ENCODE data around the gene NELFCD.
"Not testable (repeated sequence)": the region's sequence is repeated elsewhere in the genome, so short reads cannot be mapped to it uniquely, and the experiment has no call there.

NELFCD gene

DNA sequence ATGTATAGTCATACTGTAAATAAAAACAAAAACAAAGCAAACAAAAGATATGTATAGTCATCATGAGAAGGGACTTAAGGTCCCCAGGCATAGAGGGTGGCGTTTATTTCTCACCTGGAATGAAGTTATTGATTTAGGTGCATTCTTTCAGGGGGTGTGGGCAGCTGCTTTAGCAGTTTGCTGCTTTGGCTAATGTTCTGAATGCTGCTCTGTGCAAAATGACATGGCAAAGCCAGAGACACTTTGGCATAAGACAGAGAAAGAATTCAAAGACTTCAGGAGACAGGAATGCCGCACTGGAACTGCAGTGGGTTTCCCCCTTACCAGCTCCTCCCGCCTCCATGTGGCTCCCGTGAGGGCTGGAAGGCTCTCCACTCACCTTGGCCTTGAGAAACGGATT is 36.4 kb upstream of the NELFCD start:
- no peaks in the 10 kb centered on the region for H3K36me3 ChIP-seq (ENCODE audit: insufficient read depth, insufficient read length, low read length)
- no peak for TF ChIP-seq SUZ12 (IDR thresholded peaks at IDR 0.05; ENCODE audit: extremely low read depth, insufficient read depth, insufficient read length)
- no peak for TF ChIP-seq ZNF274 (IDR thresholded peaks at IDR 0.05; ENCODE audit: low read depth, low read length)
- TF ChIP-seq YY1 (IDR thresholded peaks at IDR 0.05; ENCODE audit: insufficient read depth, insufficient read length), result no peak

DNA sequence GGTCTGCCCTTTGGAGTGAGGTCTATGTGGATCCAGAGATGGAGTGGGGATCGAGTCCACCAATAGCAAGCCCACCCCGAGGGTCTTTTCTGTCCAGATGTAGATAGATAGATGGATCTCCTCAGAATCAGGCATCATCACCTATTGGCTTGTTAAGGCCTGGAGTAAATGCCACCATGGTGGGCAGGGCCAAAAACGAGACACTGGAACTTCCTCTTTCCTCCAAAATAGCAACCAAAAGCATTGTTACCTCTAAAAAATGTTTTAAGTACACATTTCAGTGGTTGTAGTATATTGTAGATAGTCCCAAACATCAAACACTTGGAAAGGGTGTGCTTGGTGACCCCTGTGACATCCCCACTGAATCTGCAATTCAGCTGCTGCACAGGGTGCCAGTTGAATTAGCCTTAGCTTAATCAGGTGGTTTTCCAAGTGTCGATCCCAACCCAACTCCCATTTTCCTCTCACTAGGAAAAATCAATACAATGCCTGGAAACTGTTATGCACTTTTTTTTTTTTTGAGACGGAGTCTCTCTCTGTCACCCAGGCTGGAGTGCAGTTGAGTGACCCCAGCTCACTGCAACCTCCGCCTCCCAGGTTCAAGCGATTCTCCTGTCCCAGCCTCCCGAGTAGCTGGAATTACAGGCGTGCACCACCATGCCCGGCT is 35.0 kb upstream of the NELFCD start:
- Histone ChIP-seq H3K36me3 (ENCODE audit: insufficient read depth, insufficient read length, low read length) (no peaks in the 10 kb centered on the region), H3K9ac (ENCODE audit: insufficient read length, low read depth) (no peak overlapping the region), H3K4me1 (ENCODE audit: insufficient read depth, insufficient read length) (no peaks in the 10 kb centered on the region), H3K4me3 (ENCODE audit: insufficient read length, low read depth) (no peak overlapping the region), H3K27me3 (ENCODE audit: insufficient read depth, insufficient read length) (no peaks in the 10 kb centered on the region), H3K9me3 (ENCODE audit: insufficient read depth, low read length) (no peaks in the 10 kb centered on the region)
- no peak for DNase-seq (ENCODE audit: low read depth, low spot score)
- TF ChIP-seq ZNF274 (IDR thresholded peaks at IDR 0.05; ENCODE audit: low read depth, low read length) (no peak), YY1 (IDR thresholded peaks at IDR 0.05; ENCODE audit: insufficient read depth, insufficient read length) (no peak), SUZ12 (IDR thresholded peaks at IDR 0.05; ENCODE audit: extremely low read depth, insufficient read depth, insufficient read length) (no peak)

More for the DNA sequence above, 36.4 kb upstream of the NELFCD start:
- Histone ChIP-seq H3K9me3 (ENCODE audit: insufficient read depth, low read length) (no peaks in the 10 kb centered on the region), H3K4me3 (ENCODE audit: insufficient read length, low read depth) (no peak overlapping the region), H3K9ac (ENCODE audit: insufficient read length, low read depth) (no peak overlapping the region), H3K4me1 (ENCODE audit: insufficient read depth, insufficient read length) (no peaks in the 10 kb centered on the region), H3K27me3 (ENCODE audit: insufficient read depth, insufficient read length) (no peaks in the 10 kb centered on the region)
- no peak for DNase-seq (ENCODE audit: low read depth, low spot score)

DNA sequence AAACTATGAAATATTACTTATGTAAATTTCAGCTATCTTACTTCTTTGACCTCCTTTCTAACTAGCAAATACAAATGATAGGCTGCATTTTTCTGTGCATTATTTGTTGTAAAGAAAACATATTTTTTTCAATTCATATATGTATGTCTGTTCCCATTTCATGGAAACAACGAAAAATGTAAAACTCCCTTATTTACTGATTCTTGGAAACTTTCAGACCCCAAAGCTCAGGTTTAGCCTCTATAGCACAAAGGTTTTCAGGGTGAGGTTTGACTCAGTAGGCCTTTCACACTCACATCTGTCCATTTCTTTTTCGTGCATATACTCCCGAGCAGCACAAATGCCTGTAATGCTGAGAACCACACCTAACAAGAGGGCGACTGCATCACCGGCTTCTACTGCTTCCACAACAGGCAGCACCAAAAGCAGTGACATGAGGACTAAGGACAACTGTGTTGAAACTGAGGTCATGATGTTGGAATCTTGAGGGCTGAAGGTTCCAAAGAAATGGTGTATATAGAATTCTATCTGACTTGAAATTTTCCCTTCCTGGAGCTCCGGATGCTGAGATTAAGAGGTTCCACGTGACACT is 33.2 kb upstream of the NELFCD start:
- not testable (repeated sequence) for H3K4me1 ChIP-seq (ENCODE audit: insufficient read depth, insufficient read length); DNase-seq (ENCODE audit: low read depth, low spot score); H3K4me3 ChIP-seq (ENCODE audit: insufficient read length, low read depth); H3K27me3 ChIP-seq (ENCODE audit: insufficient read depth, insufficient read length); H3K9me3 ChIP-seq (ENCODE audit: insufficient read depth, low read length); H3K36me3 ChIP-seq (ENCODE audit: insufficient read depth, insufficient read length, low read length); H3K9ac ChIP-seq (ENCODE audit: insufficient read length, low read depth)

DNA sequence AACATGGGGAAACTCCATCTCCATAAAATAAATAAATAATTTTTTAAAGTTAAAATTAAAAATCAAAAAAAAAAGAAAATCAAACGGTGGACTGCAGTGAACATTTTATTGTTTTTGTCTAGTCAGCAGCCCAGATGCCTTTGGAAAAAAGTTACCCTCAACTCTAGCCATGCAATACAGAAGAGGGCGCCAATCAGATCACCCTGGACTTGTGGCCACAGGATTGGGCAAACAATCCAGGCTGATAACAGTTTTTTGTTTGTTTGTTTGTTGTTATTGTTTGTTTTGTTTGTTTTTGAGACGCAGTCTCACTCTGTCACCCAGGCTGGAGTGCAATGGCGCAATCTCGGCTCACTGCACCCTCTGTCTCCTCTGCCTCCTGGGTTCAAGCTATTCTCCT is 30.5 kb upstream of the NELFCD start:
- Histone ChIP-seq H3K27me3 (ENCODE audit: insufficient read depth, insufficient read length) (no peaks in the 10 kb centered on the region), H3K4me3 (ENCODE audit: insufficient read length, low read depth) (no peak overlapping the region), H3K4me1 (ENCODE audit: insufficient read depth, insufficient read length) (no peaks in the 10 kb centered on the region), H3K9me3 (ENCODE audit: insufficient read depth, low read length) (no peaks in the 10 kb centered on the region), H3K9ac (ENCODE audit: insufficient read length, low read depth) (no peak overlapping the region), H3K36me3 (ENCODE audit: insufficient read depth, insufficient read length, low read length) (no peaks in the 10 kb centered on the region)
- no peak for TF ChIP-seq ZNF274 (IDR thresholded peaks at IDR 0.05; ENCODE audit: low read depth, low read length)
- no peak for TF ChIP-seq YY1 (IDR thresholded peaks at IDR 0.05; ENCODE audit: insufficient read depth, insufficient read length)
- TF ChIP-seq SUZ12 (IDR thresholded peaks at IDR 0.05; ENCODE audit: extremely low read depth, insufficient read depth, insufficient read length), result no peak
- DNase-seq (ENCODE audit: low read depth, low spot score), result no peak

DNA sequence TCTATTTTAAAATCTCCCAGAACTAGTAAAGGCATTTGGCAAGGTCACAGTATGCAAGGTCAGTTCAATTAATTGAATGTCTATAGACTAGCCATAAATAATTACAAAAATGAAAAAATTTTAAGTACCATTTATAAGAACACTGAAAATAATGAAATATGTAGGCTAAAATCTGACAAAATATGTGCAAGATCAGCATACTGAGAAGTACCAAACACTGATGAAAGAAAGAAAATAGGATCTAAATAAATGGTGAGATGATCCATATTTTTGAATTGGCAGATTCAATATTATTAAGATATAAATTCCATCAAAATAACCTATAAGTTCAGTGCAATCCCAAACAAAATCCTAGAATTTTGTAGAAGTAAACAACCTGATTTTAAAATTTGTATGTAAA is 28.0 kb upstream of the NELFCD start:
- no peak overlapping the region for H3K4me3 ChIP-seq (ENCODE audit: insufficient read length, low read depth)
- H3K36me3 ChIP-seq (ENCODE audit: insufficient read depth, insufficient read length, low read length), result no peaks in the 10 kb centered on the region
- no peak overlapping the region for H3K9ac ChIP-seq (ENCODE audit: insufficient read length, low read depth)
- no peaks in the 10 kb centered on the region for H3K27me3 ChIP-seq (ENCODE audit: insufficient read depth, insufficient read length)
- no peak for TF ChIP-seq ZNF274 (IDR thresholded peaks at IDR 0.05; ENCODE audit: low read depth, low read length)
- TF ChIP-seq SUZ12 (IDR thresholded peaks at IDR 0.05; ENCODE audit: extremely low read depth, insufficient read depth, insufficient read length), result no peak
- no peak for TF ChIP-seq YY1 (IDR thresholded peaks at IDR 0.05; ENCODE audit: insufficient read depth, insufficient read length)
- no peaks in the 10 kb centered on the region for H3K4me1 ChIP-seq (ENCODE audit: insufficient read depth, insufficient read length)
- no peaks in the 10 kb centered on the region for H3K9me3 ChIP-seq (ENCODE audit: insufficient read depth, low read length)
- no peak for DNase-seq (ENCODE audit: low read depth, low spot score)

DNA sequence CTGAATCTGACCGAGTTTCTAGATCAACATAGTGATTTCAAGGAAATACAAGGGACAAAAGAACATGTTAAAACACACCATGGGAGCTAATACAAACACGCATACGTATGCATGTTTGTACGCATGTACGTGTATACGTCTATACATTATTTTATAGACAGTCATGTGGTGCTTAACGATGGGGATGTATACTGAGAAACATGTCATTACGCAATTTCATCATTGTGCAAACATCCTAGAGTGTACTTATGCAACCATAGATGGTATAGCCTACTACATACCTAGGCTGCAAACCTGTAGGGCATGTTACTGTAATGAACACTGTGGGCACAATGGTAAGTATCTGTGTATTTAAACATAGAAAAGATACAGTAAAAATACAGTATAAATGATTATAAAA is 25.0 kb upstream of the NELFCD start:
- H3K36me3 ChIP-seq (ENCODE audit: insufficient read depth, insufficient read length, low read length), result no peaks in the 10 kb centered on the region
- H3K4me1 ChIP-seq (ENCODE audit: insufficient read depth, insufficient read length), result peaks cover 3% of the 10 kb centered on the region
- DNase-seq (ENCODE audit: low read depth, low spot score), result no peak
- TF ChIP-seq SUZ12 (IDR thresholded peaks at IDR 0.05; ENCODE audit: extremely low read depth, insufficient read depth, insufficient read length), result no peak
- TF ChIP-seq YY1 (IDR thresholded peaks at IDR 0.05; ENCODE audit: insufficient read depth, insufficient read length), result no peak
- TF ChIP-seq ZNF274 (IDR thresholded peaks at IDR 0.05; ENCODE audit: low read depth, low read length), result no peak
- no peaks in the 10 kb centered on the region for H3K9me3 ChIP-seq (ENCODE audit: insufficient read depth, low read length)
- no peak overlapping the region for H3K9ac ChIP-seq (ENCODE audit: insufficient read length, low read depth)
- H3K27me3 ChIP-seq (ENCODE audit: insufficient read depth, insufficient read length), result no peaks in the 10 kb centered on the region
- H3K4me3 ChIP-seq (ENCODE audit: insufficient read length, low read depth), result no peak overlapping the region

DNA sequence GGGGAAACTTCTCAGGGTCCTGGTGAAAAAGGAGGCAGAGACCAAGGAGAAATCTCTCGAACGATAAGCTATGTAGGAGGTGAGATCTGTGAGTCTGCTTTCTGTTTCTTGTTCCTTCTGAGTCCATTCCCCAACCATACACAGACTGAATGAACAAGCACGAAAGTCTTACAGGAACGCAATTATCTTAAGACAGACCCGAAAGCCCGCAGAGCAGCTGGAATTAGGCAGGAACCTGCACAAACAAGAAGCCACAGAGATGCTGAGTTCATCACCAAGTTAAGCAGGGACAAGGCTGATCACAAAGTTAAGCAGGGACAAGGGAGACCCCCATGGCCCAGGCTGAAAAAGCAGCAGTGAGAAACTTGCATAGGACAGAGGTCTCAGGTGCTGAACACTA is 21.4 kb upstream of the NELFCD start:
- Histone ChIP-seq H3K36me3 (ENCODE audit: insufficient read depth, insufficient read length, low read length) (no peaks in the 10 kb centered on the region), H3K4me1 (ENCODE audit: insufficient read depth, insufficient read length) (peaks cover 5% of the 10 kb centered on the region), H3K9ac (ENCODE audit: insufficient read length, low read depth) (no peak overlapping the region), H3K27me3 (ENCODE audit: insufficient read depth, insufficient read length) (no peaks in the 10 kb centered on the region), H3K4me3 (ENCODE audit: insufficient read length, low read depth) (no peak overlapping the region), H3K9me3 (ENCODE audit: insufficient read depth, low read length) (no peaks in the 10 kb centered on the region)
- TF ChIP-seq SUZ12 (IDR thresholded peaks at IDR 0.05; ENCODE audit: extremely low read depth, insufficient read depth, insufficient read length), result no peak
- TF ChIP-seq YY1 (IDR thresholded peaks at IDR 0.05; ENCODE audit: insufficient read depth, insufficient read length), result no peak
- no peak for TF ChIP-seq ZNF274 (IDR thresholded peaks at IDR 0.05; ENCODE audit: low read depth, low read length)
- no peak for DNase-seq (ENCODE audit: low read depth, low spot score)
